GM19328 (cell line): Measurements from ENCODE around the gene MADD.
"Not testable (repeated sequence)": the region's sequence is repeated elsewhere in the genome, so short reads cannot be mapped to it uniquely, and the experiment has no call there.

ENCODE experiments used
- ATAC-seq: cut with Tn5 transposase; IDR thresholded peaks from one replicate; pipeline ENCODE4 v1.9.1; 2021; ENCODE audit warnings: mild to moderate bottlenecking, moderate library complexity; ENCODE audit not compliant: unreplicated experiment

Gene MADD

DNA sequence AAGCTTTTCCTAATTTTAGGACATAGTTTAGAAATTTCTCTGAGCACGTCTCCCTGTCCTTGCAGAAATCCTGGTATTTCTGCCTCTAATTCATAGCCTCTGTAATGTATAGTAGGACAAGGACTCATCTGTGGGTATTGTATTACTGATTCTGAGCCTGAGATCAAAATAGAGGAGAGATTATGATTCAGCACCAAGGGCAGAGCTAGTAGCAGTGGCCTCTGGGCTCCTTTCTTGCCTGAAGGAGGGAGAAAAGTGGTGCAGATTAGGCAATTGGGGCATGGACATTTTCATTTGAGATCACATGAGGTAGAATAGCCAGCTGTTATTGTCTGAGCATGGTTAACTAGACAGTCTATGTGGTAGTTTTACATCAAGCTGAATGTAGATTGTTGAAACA, 2.8 kb downstream of the MADD start:
- ATAC-seq, result no peak

GRCh38 chr11:47274495-47275235, 4.7 kb downstream of the MADD start:
- no peak for ATAC-seq

GRCh38 chr11:47276923-47277322, 7.0 kb downstream of the MADD start:
- ATAC-seq, result no peak

GRCh38 chr11:47278058-47278457, 8.1 kb downstream of the MADD start:
- no peak for ATAC-seq

DNA sequence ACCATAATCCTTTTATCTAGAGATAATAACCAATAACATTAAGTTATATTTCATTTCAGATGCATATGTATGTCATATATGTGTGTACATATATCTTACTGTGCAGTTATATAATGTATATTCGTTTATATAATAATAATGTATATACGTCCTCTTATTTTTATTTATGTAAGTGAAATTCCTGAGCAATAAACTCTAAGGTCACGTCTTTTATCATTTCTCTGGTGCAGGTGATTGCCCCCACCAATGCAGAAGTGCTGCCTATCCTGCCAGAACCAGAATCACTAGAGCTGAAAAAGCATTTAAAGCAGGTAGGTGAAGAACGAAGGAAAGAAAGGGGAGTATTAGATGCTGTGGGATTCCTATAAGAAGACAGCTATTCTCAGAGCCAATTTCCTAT, 8.8 kb downstream of the MADD start:
- ATAC-seq, result no peak

GRCh38 chr11:47280099-47280498, 10.2 kb downstream of the MADD start:
- no peak for ATAC-seq

DNA sequence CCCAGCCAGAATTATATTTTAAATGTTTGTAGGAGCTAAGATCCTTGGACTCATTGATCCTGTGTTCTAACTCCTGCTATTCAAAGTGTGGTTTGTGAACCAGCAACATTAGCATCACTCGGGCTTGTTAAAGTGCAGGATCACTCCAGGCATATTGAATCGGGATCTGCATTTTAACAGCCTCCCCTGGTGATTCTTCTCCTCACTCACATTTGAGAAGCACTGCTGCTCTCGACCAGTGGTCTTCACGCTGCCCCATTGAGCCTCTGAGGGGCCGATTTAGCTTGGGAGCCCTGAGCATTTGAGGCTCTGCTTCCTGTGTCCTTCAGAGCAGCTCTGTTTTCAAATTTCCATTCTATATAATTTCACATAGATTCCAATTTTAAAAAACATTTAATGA, 10.9 kb downstream of the MADD start:
- no peak for ATAC-seq

DNA sequence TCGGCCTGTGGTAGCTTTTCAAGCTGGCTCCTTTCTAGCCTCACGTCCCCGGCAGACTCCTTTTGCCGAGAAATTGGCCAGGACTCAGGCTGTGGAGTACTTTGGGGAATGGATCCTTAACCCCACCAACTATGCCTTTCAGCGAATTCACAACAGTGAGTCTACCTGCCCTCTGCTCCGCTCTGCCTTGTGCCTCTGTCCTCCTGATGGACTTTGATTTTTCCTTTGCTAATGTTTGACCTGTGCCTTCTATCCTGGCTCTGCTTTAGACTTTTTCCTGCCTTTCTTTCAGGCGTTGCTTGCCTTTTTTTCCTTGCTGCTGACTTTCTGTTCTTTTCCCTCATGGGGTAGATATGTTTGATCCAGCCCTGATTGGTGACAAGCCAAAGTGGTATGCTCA, 12.5 kb downstream of the MADD start:
- no peak for ATAC-seq

DNA sequence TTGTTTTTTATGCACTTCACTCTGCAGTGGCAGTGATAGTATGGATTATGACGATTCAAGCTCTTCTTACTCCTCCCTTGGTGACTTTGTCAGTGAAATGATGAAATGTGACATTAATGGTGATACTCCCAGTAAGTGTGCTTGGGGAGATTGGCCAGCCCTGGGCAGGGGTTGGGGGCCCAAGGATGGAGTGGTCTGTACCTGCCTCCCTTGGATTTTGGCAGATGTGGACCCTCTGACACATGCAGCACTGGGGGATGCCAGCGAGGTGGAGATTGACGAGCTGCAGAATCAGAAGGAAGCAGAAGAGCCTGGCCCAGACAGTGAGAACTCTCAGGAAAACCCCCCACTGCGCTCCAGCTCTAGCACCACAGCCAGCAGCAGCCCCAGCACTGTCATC, 14.2 kb downstream of the MADD start:
- ATAC-seq, result no peak

GRCh38 chr11:47285969-47286770, 16.2 kb downstream of the MADD start:
- ATAC-seq, result no peak

GRCh38 chr11:47288066-47288465, 18.1 kb downstream of the MADD start:
- no peak for ATAC-seq

DNA sequence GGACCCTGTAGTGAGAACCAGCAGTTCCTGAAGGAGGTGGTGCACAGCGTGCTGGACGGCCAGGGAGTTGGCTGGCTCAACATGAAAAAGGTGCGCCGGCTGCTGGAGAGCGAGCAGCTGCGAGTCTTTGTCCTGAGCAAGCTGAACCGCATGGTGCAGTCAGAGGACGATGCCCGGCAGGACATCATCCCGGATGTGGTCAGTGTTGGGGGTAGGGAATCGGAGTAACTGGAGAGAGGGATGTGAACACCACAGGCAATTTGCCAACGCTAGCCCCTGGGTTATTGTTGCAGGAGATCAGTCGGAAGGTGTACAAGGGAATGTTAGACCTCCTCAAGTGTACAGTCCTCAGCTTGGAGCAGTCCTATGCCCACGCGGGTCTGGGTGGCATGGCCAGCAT, 19.9 kb downstream of the MADD start:
- ATAC-seq, result no peak

DNA sequence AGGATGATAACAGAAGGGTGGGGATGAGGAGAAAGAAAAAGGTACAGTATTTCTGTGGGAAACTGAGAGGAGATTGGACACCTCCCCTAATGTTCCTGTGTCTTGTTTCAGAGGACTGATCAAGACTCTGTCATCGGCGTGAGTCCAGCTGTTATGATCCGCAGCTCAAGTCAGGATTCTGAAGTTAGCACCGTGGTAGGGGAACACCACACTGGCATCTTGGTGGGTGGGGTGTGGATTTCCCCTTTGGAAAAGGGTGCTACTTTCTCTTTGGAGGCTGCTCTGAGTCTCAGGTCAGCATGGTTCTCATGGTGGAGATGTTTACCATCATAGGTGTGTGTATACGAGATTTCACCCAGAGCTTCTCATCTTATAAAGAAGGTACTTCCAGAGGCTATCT, 25.5 kb downstream of the MADD start:
- ATAC-seq, result no peak

DNA sequence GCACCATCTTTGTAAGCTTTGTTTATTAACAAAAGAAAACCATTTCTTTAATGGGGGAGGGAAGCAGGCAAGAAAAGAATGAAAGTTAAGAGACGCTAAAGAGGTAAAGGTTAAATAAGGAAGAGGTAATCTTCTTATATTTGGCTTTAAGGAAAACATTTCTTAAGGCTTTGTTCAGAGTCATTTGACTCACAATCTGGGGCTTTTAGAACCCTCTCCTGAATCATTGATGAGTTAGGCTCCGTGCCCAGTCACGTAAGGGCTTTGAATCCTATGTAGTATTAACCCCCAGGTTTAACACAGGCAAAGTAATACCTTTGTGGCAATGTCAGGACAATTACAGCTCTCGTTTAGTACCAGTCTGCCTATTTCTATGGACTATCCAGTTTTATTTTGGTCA, 26.1 kb downstream of the MADD start:
- ATAC-seq, result no peak

- no peak for ATAC-seq
Observed at GRCh38 chr11:47299078-47299477, 29.1 kb downstream of the MADD start.

DNA sequence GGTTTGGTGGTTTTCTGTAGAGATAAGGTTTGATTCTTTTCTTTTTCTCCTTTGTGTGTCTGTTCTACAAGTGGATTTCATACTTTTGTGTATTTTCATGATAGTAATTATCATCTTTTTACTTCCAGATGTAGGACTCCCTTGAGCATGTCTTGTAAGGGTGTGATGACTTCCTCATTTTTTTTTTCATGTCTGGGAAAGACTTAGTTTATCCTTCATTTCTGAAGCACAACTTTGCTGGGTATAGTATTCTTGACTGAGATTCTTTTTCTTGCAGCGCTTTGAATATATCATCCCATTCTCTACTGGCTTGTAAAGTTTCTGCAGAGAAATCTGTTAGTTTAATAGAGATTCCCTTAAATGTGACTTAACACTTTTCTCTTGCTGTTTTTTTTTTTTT, 32.9 kb downstream of the MADD start:
- ATAC-seq, result no peak

DNA sequence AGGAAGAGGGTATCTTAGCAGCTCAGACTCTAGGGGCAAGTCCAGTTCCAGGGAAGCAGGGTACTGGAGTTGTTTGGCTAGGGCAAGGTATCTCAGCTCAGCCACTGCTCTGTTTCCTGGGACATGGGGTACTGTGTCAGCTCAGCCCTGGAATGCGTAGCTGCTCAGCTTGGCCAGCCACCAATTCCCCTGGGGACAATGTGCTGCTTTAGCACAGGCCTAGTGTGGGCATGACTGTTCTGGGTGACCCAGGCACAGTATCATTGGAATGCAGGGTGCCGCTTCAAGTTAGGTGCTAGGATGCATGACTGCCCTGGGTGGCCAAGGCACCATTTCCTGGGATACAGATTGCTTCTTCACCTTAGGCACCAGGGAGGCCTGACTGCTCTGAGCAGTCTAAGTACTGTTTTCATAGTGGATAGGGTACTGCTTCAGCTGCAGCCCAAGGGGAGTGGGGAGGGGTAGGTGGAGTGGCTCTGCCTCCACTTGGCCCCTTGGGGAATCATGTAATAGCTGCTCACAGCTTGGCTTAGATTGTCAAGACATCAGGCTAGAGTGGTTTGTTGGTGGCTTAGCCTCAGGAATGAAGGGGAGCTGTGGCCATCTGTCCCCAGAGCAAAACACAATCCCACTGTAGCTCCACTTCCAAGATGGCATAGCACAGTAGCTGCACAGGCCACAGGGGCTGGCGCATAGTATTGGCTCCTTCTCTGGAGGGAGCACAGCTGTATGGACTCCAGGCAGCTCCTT, 36.0 kb downstream of the MADD start:
- no peak for ATAC-seq

DNA sequence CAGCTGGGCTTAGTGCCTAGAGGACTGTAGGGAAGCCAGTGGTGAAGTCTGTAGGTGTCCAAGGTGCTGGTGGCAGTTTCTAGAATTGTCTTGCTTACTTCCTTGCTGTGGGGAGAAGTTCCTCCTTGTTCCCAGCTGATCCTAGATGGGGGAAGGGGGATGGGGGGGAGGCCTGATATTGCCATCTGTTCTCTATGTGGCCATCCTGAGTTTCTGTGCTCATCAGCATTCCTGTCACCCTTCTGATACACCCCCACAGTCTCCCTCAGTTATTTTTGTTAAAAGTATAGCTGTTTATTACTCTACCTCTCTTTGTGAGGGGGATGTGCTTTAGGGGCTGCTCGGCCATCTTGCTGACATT, 36.5 kb downstream of the MADD start:
- ATAC-seq, result no peak

- ATAC-seq, result no peak
Observed at GRCh38 chr11:47308050-47308823, 38.3 kb downstream of the MADD start.

DNA sequence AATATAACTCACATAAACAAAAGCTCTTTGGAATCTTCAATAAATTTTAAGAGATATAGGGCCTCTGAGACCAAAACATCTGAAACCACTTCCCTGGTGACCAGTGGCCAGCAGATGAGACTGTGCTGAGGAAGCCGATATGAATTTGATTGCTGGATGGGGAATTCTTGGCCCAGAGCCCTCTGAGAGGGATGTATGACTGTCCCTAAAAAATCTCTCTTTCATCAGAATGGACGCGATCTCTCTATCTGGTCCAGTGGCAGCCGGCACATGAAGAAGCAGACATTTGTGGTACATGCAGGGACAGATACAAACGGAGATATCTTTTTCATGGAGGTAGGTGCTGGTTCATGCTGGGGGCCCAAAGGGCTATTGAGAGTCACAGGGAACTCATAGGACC, 45.1 kb downstream of the MADD start:
- no peak for ATAC-seq

DNA sequence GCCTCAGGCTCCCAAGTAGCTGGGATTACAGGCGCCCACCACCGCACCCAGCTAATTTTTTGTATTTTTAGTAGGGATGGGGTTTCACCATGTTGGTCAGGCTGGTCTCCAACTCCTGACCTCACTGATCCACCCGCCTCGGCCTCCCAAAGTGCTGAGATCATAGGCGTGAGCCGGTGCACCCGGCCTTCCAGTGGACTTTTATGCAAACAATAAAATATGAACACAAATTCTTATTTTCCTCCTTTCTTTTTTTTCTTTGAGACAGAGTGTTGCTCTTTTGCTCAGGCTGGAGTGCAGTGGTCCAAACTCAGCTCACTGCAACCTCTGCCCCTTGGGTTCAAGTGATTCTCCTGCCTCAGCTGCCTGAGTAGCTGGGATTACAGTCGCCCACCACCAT, 46.6 kb downstream of the MADD start:
- ATAC-seq, result not testable (repeated sequence)
